LoVo (cell line): ENCODE results near the gene SLC44A5.
"Not testable (repeated sequence)": the region's sequence is repeated elsewhere in the genome, so short reads cannot be mapped to it uniquely, and the experiment has no call there.

ENCODE experiments used
- DNase-seq: peaks from one replicate; pipeline ENCODE4 v3.0.0-alpha.2; 2016; ENCODE audit warnings: low spot score

The SLC44A5 gene

GRCh38 chr1:75611014-75611413, at the start of gene SLC44A5:
Gene SLC44A5 (minus strand): TSS chr1:75611114. CDS start chr1:75541447, 69,667 bp downstream.
- DNase-seq, result no peak

GRCh38 chr1:75655931-75656330, 45.0 kb upstream of the SLC44A5 start:
- no peak for DNase-seq

- not testable (repeated sequence) for DNase-seq
These were observed 36.3 kb upstream of the SLC44A5 start for GRCh38 chr1:75647183-75647582.

- DNase-seq, result not testable (repeated sequence)
These were observed 34.2 kb upstream of the SLC44A5 start for GRCh38 chr1:75645153-75645552.

GRCh38 chr1:75643460-75643859, 32.5 kb upstream of the SLC44A5 start:
- DNase-seq, result no peak

GRCh38 chr1:75641325-75641724, 30.4 kb upstream of the SLC44A5 start:
- DNase-seq, result no peak

- DNase-seq, result no peak
These were observed 29.2 kb upstream of the SLC44A5 start for GRCh38 chr1:75640137-75640536.

- peak; percentile 37 for DNase-seq
These were observed 21.5 kb upstream of the SLC44A5 start for GRCh38 chr1:75632350-75632949.

- no peak for DNase-seq
These were observed 20.1 kb upstream of the SLC44A5 start for GRCh38 chr1:75630998-75631397.

- no peak for DNase-seq
These were observed 19.2 kb upstream of the SLC44A5 start for GRCh38 chr1:75630004-75630594.

GRCh38 chr1:75625795-75626194, 14.9 kb upstream of the SLC44A5 start:
- no peak for DNase-seq

GRCh38 chr1:75618382-75618781, 7.5 kb upstream of the SLC44A5 start:
- no peak for DNase-seq

- DNase-seq, result no peak
These were observed 5.8 kb upstream of the SLC44A5 start for GRCh38 chr1:75616436-75617433.

- DNase-seq, result no peak
These were observed 4.9 kb upstream of the SLC44A5 start for GRCh38 chr1:75615613-75616435.

GRCh38 chr1:75614399-75614756, 3.5 kb upstream of the SLC44A5 start:
- DNase-seq, result no peak

GRCh38 chr1:75613916-75614315, 3.0 kb upstream of the SLC44A5 start:
- no peak for DNase-seq

GRCh38 chr1:75612976-75613375, 2.1 kb upstream of the SLC44A5 start:
- DNase-seq, result no peak

GRCh38 chr1:75602486-75602885, 8.4 kb downstream of the SLC44A5 start:
- DNase-seq, result no peak

GRCh38 chr1:75600781-75601180, 10.1 kb downstream of the SLC44A5 start:
- DNase-seq, result no peak

GRCh38 chr1:75594327-75594726, 16.6 kb downstream of the SLC44A5 start:
- no peak for DNase-seq

- not testable (repeated sequence) for DNase-seq
These were observed 17.5 kb downstream of the SLC44A5 start for GRCh38 chr1:75593457-75593856.

- DNase-seq, result no peak
These were observed 21.3 kb downstream of the SLC44A5 start for GRCh38 chr1:75589637-75590036.
